T-helper 1 cell treated with Interleukin-12 subunit alpha and Interleukin-12 subunit beta and Interleukin-4 antibody, amounts not matched to agents 30 ng/mL and 1 ng/mL, for 36 hours (primary cell): ENCODE measurements around the gene PTGES. TPM values are rescaled to one million over a fixed set of nuclear protein-coding genes. Genes with fewer than 3 reads are reported as not detected.
"Not testable (repeated sequence)": the region's sequence is repeated elsewhere in the genome, so short reads cannot be mapped to it uniquely, and the experiment has no call there.

Source experiments
- intact Hi-C: fragments of 100-400 bp; cut with micrococcal nuclease; formaldehyde crosslinking; loops from one replicate; pipeline ENCODE4 v1.15.1; 2024
- total RNA-seq: library from RNA; stranded (reverse); gene quantifications from 2 replicates; pipeline ENCODE4 v1.2.3, GENCODE V29; 2022

The PTGES gene
- total RNA-seq, 1 donor from 2014 or later, result 0.12 TPM

GRCh38 chr9:129773262-129774048 is 20.6 kb upstream of the PTGES start:
- intact Hi-C loops, result no loop called here

DNA sequence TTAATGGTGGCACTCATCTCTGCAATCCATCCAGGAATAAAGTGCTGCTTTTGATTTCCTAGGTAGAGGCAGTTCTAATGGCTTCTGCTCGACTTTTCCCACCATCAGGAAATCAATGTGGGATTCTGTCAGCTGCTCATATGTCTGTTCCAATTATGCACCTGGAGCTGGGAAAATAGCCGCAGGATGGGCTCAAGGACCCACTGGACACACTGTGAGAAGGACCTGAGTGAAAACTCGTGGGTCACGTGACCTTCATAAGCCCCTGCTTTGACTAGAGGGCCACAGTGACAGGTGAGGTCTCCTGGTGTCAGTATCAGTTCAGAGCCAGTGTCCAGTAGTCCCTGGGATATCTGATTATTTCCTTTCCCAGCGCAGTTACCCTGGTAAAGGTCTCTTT is 17.9 kb upstream of the PTGES start:
- intact Hi-C loops, result no loop called here

DNA sequence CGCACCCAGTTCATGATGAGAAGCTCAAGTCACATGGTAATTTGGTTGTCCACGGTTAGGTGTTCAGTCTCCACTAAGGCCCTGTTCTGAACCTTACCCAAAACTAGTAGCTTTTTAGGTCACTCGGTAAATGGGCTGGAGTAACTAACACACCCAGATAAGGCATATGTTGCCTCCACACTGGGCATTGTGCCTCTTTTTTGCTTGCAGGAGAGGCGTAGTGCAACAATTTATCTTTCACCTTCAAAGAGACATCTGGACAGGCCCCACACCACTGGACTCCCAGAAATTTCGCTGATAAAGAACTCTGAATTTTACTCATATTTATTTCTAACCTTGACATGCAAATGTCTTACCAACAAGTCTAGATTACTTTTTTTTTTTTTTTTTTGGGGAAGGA is 16.8 kb upstream of the PTGES start:
- intact Hi-C loops, result no loop called here

DNA sequence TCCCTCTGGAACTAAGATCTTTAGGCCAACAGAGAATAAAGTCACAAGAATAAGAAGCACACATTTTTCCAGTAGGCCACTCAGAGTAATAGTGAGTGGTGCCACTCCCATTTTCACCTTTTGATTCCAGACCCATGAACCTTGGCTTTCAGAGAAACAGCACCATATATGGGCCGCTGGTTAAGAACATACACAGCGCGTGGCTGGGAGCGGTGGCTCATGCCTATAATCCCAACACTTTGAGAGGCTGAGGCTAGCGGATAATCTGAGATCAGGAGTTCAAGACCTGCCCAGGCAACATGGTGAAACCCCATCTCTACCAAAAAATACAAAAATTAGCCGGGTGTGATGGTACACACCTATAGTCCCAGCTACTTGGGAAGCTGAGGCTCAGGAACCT is 15.6 kb upstream of the PTGES start:
- intact Hi-C loops, result no loop called here

DNA sequence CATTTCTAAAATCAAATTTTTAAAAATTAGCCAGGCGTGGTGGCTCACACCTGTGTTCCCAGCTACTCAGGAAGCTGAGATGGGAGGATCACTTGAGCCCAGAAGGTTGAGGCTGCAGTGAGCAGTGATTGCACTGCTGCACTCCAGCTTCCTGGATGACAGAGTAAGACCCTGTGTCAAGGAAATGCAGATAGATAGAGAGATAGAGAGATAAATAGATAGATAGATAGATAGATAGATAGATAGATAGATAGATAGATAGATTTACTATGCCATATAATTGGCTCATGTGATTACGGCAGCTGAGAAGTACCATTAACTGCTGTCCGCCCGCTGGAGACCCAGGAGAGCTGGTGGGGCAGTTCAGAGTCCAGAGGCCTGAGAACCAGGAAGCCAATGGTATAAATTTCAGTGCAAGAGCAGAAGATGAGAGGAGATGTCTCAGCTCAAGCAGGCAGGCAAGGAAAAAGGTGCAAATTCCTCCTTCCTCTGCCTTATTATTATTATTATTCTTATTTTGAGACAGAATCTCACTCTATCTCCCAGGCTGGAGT is 13.0 kb upstream of the PTGES start:
- intact Hi-C loops, result no loop called here

DNA sequence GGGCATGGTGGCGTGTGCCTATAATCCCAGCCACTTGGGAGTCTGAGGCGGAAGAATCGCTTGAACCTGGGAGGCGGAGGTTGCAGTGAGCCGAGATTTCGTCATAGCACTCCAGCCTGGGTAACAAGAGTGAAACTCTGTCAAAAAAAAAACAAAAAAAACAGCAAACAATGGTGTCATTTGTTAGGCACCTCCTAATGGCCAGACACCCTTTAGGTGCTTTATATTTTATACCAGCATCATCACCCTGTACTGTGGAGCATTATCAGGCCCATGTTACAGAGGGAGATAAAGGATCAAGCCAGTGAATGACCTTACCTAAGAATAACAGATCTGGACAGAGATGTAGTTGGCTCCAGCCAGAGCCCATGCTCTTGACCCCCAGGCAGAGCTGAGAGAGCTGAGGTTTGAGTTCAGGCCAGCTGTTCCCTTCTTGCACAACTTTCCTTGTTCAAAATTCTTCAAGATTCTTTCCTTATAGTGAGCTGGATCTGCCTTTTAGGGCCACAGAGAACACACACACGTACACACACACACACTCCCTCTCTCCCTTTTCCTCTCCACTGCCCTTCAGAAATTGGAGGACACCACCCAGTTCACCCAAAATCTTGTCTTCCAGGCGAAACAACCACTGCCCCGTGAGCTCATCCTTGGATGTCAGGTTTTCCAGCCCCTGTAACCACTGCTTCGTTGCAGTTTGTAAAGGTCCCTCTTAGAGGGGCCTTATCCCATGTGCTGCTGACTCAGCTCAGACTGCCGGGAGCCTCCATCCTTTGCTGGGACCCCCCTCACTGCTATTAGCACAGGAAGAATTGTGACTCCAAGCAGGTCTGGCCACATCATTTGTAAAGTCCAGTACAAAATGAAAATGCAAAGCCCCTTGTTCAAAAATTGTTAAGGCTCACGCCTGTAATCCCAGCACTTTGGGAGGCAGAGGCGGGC is 10.4 kb upstream of the PTGES start:
- intact Hi-C loops, result no loop called here

DNA sequence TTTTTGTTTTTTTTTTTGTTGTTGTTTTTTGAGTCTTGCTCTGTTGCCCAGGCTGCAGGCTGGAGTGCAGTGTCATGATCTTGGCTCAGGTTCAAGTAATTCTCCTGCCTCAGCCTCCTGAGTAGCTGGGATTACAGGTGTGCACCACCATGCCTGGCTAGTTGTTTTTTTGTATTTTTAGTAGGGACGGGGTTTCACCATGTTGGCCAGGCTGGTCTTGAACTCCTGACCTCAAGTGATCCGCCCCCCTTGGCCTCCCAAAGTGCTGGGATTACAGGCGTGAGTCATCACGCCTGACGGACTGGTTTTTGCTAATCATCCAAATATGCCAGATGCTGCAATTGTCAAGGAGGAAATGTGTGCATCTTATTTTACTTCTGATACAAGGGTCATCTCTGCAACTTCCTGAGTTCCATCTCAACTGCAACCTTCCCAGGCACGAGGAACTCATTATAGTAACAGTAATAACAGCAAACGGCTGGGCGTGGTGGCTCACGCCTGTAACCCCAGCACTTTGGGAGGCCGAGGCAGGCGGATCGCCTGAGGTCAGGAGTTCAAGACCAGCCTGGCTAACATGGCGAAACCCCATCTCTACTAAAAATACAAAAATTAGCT is 9.6 kb upstream of the PTGES start:
- intact Hi-C loops, result not testable (repeated sequence)

- intact Hi-C loops, result no loop called here
These were observed 9.1 kb upstream of the PTGES start for GRCh38 chr9:129761901-129762369.

DNA sequence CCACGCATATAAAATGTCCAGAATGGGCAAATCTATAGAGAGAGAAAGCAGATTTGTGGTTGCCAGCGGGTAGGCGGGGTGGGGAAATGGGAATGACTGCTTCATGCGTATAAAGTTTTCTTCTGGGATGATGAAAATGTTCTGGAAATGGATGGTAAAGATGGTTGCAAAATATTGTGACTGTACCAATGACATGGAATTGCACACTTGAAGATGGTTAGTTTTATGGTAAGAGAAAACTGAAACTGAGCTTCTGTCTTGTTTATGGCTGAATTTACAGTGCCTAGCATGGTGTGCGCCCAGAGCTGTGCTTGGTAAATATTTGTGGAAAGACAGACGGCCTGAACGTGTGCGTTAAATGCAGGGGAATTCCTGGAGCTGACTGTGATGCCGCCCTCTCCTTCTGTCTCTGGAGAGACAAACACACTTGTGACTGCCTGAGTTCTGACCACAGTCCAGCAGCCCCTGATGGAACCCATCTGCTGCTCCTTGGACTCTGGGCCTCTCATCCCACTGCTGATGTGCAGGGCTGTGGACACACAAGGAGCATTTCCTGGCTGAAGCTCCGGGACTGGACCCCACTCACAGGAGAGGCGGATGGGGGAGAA is 8.6 kb upstream of the PTGES start:
- intact Hi-C loops, result no loop called here

- intact Hi-C loops, result not testable (repeated sequence)
These were observed 7.9 kb upstream of the PTGES start for GRCh38 chr9:129760784-129761183.

DNA sequence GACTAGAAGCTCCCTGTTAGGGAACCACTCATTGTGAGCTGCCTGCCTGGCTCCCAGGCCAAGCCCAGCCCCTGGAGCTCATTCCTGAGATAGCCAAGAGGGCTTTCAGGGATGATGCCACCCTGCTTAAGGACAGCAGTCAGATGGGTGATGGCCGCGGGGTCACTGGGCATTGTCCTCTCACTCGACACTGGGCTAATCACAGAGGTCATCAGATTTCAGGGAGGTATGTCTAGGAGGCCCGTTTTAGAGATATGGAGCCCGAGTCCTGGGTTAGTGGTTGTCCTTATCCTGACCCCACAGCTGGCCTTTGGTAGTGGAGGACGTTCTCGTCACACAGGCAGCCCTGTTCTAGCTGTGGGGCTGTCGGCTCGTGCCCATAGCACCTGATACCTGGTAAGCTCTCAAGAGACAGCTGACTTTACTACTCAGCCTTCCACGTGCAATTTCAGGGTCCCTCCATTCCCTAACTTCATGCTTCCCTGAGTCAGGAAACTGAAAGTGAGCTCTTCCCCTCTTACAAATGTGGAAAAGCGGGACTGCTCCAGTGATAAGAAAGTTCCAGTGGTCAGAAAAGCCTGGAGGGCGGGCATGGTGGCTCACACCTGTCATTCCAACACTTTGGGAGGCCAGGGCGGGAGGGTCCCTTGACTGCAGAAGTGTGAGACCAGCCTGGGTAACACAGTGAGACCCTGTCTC is 7.1 kb upstream of the PTGES start:
- intact Hi-C loops, result no loop called here

DNA sequence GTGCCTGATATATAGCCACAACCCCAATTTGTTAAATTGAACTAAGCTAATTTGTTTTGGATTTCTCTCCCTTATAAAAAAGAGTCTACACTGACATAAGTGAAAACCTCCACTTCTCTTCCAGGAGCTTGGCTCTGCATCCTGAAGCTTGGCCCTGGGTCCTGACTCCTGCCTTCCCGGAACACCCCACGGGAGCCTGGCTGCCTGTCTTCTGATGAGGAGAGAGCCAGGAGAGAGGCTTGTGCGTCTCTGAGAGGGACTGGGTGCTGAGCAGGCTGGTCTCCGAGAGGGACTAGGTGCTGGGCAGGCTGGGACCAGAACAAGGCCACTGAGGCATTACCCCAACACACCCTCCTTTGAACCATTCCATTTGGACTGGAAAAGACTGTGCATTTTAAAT is 6.5 kb upstream of the PTGES start:
- intact Hi-C loops, result no loop called here

DNA sequence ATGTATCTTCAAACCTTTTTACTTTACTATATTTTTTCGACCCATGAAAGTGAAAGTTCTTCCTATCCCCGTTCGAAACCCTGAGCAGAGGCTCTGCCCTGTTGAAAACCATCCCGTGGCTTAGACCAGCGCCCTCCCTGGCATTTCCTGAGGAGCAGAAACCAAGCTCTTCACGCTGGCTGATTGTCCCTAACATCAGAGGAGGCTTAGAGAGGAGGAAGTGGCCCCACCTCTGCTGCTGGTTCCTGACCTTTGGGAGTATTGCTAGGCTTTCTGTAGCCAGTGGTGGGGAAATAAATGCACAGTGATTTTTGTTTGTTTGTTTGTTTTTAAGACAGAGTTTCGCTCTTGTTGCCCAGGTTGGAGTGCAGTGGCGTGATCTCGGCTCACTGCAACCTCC is 4.2 kb upstream of the PTGES start:
- intact Hi-C loops, result no loop called here

DNA sequence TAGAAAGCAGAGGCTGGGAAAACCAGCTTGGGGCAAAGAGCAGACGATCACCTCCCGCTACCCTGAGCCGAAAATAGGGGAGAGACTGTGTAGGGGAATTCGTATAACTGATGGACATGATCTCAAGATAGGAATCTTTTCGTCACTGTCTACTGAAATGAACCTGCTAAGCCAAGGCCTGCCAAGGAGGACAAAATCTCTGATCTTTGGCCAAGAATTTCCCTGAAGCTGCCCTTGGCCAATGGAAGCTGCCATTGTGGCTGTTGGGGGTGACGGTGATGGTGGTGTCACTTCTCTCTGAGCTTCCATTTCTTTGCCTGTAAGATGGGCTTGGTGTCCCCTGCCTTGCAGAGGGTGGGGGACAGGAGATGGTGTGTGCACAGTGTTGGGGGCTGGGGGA is 3.3 kb upstream of the PTGES start:
- intact Hi-C loops, result no loop called here

GRCh38 chr9:129755151-129755550 is 2.3 kb upstream of the PTGES start:
- intact Hi-C loops, result no loop called here

GRCh38 chr9:129751841-129752801 is 721 bp downstream of the PTGES start:
- intact Hi-C loops, result no loop called here

- intact Hi-C loops, result no loop called here
These were observed 2.7 kb downstream of the PTGES start for GRCh38 chr9:129750013-129750638.

GRCh38 chr9:129749575-129749974 is 3.3 kb downstream of the PTGES start:
- intact Hi-C loops, result no loop called here

DNA sequence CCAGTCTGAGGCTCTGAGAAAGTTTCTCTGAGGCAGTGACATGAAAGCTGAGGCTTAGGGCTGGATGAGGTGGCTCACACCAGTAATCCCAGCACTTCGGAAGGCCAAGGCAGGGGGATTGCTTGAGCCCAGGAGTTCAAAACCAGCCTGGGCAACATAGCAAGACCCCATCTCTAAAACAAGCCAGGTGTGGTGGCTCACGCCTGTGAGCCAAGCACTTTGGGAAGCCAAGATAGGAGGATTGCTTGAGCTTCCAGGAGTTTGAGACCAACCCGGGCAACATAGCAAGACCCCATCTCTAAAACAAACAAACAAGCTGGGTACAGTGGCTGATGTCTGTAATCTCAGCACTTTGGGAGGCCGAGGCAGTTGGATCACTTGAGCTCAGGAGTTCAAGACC is 3.8 kb downstream of the PTGES start:
- intact Hi-C loops, result not testable (repeated sequence)
